Gastrocnemius medialis (tissue), 4 donors: ENCODE data around the gene SFXN5. TPM values are rescaled to one million over a fixed set of nuclear protein-coding genes. Genes with fewer than 3 reads are reported as not detected.

Source experiments
- ATAC-seq, 2 donors: fragments of 150-250 bp; one replicate each; pipeline ENCODE4 v1.9.1; 2016
- DNase-seq, 2 donors: peaks; one replicate each; pipeline ENCODE4 v3.0.0-alpha.2; 2019
- H3K27ac ChIP-seq, 4 donors: fragments of 200-600 bp; sonication (generic); 1 replicate in 1 of 4; 2 replicates in 3 of 4; pipeline ENCODE4 v1.5.1; 2016 to 2018; ENCODE audit warnings: mild to moderate bottlenecking in 2 of 4, moderate library complexity in 1 of 4
- H3K27me3 ChIP-seq, 3 donors: fragments of 200-600 bp; sonication (generic) in 2 of 3; 1 replicate in 1 of 3; 2 replicates in 2 of 3; pipeline versions ENCODE4 v1.5.1 to v1.6.0; 2016 to 2019; ENCODE audit warnings: mild to moderate bottlenecking in 1 of 3, moderate library complexity in 1 of 3
- H3K36me3 ChIP-seq, 2 donors: fragments of 200-600 bp; sonication (generic) in 1 of 2; one replicate each; pipeline ENCODE4 v1.5.1; 2017 to 2018
- H3K4me1 ChIP-seq, 2 donors: fragments of 200-600 bp; sonication (generic) in 1 of 2; one replicate each; pipeline ENCODE4 v1.5.1; 2016 to 2017; ENCODE audit warnings: mild to moderate bottlenecking in 2 of 2
- H3K4me3 ChIP-seq, 4 donors: fragments of 200-600 bp; sonication (generic) in 3 of 4; 1 replicate in 1 of 4; 2 replicates in 3 of 4; pipeline ENCODE4 v1.5.1; 2016 to 2019; ENCODE audit warnings: mild to moderate bottlenecking in 2 of 4
- H3K9me3 ChIP-seq, 3 donors: fragments of 200-600 bp; sonication (generic) in 2 of 3; 1 replicate in 1 of 3; 2 replicates in 2 of 3; pipeline ENCODE4 v1.5.1; 2016 to 2019
- POLR2A ChIP-seq, 2 donors: fragments of 450-650 bp; IDR thresholded peaks; one replicate each; pipeline ENCODE4 v1.6.1; 2017; ENCODE audit warnings: antibody characterized with exemption in 2 of 2, mild to moderate bottlenecking in 2 of 2, moderate library complexity in 2 of 2
- in situ Hi-C, 4 donors: fragments of 200-750 bp; cut with MboI; loops; one replicate each; pipeline versions ENCODE4 v1.15.0 to v1.8.0; 2017; ENCODE audit warnings: low sequenced_read_pairs in 4 of 4
- intact Hi-C: fragments of 100-400 bp; cut with DNase I; formaldehyde crosslinking; loops from one replicate; pipeline ENCODE4 v1.15.1; 2023; ENCODE audit warnings: low total_unique reads
- total RNA-seq, 4 donors: library from RNA; depleted of rRNA; stranded (reverse); fragments of >200 nt; gene quantifications; one replicate each; pipeline versions ENCODE4 v1.1.0 to v1.2.3, GENCODE V29; 2016
- TF ChIP-seq, protein P1 (sequence below), 5 experiments: fragments of 450-650 bp in 3 of 5; fragments of 200-600 bp in 2 of 5; sonication (generic) in 2 of 5; IDR thresholded peaks in 4 of 5; conservative IDR thresholded peaks in 1 of 5; 1 replicate in 4 of 5; 2 replicates in 1 of 5; pipeline ENCODE4 v1.5.1; 2016 to 2019; ENCODE audit warnings: antibody characterized with exemption in 5 of 5, mild to moderate bottlenecking in 3 of 5, moderate library complexity in 3 of 5

Gene SFXN5
- total RNA-seq, 4 donors from 2014 or later, result 6.8 to 22.7 (median 9.1) TPM

DNA sequence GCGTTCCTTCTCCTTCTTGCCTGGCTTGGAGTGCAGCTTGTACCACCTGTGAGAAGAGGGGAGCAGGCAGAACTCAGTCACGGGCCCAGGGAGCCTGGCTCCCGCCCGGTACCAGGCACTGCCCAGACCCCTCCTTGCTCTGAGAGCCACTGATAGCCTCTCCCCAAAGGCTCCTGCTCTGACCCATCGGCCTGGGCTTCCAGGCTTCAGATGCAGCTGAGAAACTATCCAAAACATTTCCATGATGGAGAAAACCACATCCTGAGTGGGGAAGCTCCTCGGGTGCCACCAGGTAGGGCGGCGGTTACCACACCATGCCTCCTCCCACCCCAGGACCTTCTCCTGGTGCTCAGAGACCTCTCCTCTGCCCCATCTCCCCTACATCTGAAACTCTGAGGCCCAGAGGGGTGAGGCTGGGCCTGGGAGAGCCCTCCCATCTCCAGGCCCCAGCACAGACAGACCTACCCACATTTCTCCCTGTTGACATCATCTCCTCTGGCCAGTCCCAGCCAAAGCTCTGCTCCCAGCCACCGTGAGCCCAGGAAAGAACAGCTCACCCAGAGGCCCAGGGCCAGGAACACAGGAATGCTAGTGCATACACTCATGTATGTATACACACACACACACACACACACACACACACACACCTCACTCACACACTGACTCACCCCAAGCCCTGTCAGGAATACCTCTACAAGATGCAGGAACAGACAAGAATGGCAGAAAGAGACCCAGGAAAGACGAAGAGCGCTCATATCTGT, 17.9 kb upstream of the SFXN5 start:
- in situ Hi-C loops (loop anchor here in 3 of 4 donors (5.0 kb wide), 2 partner anchors 68 to 73 kb away; no protein-coding TSS in a partner anchor), intact Hi-C loops (no loop called here)
- peaks cover 16 to 19% of the 10 kb centered on the region in 2 donors for H3K4me1 ChIP-seq
- peaks cover 0 to 18% of the 10 kb centered on the region in 2 donors for H3K36me3 ChIP-seq
- H3K4me3 ChIP-seq, result no peak overlapping the region
- no peak overlapping the region for H3K27ac ChIP-seq
- H3K27me3 ChIP-seq, result no peaks in the 10 kb centered on the region
- no peak for TF ChIP-seq POLR2A (IDR thresholded peaks at IDR 0.05)
- TF ChIP-seq, protein P1, sequence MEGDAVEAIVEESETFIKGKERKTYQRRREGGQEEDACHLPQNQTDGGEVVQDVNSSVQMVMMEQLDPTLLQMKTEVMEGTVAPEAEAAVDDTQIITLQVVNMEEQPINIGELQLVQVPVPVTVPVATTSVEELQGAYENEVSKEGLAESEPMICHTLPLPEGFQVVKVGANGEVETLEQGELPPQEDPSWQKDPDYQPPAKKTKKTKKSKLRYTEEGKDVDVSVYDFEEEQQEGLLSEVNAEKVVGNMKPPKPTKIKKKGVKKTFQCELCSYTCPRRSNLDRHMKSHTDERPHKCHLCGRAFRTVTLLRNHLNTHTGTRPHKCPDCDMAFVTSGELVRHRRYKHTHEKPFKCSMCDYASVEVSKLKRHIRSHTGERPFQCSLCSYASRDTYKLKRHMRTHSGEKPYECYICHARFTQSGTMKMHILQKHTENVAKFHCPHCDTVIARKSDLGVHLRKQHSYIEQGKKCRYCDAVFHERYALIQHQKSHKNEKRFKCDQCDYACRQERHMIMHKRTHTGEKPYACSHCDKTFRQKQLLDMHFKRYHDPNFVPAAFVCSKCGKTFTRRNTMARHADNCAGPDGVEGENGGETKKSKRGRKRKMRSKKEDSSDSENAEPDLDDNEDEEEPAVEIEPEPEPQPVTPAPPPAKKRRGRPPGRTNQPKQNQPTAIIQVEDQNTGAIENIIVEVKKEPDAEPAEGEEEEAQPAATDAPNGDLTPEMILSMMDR (IDR thresholded peaks at IDR 0.05 in 4 of 5, conservative IDR thresholded peaks at IDR 0.05 in 1 of 5), result no peak
- DNase-seq (no peak), ATAC-seq (no peak)
- no peaks in the 10 kb centered on the region for H3K9me3 ChIP-seq

DNA sequence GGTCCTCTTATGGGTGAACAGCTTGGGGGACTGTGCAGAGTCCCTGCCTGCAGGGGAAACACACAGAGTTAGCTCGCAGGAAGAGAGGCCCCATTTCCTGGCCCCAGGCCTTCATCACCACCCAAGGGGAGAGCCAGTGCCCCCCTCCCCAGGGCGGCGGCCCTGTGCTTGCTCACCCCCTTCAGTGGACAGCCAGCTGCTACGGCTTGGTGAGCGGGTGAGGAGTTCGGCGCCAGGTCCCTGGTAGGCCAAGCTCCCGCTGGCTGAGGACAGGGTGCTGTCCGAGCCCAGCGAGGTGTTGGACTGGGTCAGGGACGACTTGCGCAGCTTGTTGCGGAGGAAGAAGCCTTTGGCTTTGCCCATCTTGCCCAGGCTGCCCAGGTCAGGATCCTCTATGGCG, 17.2 kb upstream of the SFXN5 start:
- H3K27ac ChIP-seq, result no peak overlapping the region
- DNase-seq, result no peak
- in situ Hi-C loops (loop anchor here in 3 of 4 donors (5.0 kb wide), 2 partner anchors 69 to 74 kb away; no protein-coding TSS in a partner anchor), intact Hi-C loops (no loop called here)
- no peak for ATAC-seq
- no peaks in the 10 kb centered on the region for H3K27me3 ChIP-seq
- H3K4me1 ChIP-seq, result peaks cover 10 to 12% of the 10 kb centered on the region in 2 donors
- H3K4me3 ChIP-seq, result no peak overlapping the region
- H3K9me3 ChIP-seq, result no peaks in the 10 kb centered on the region
- TF ChIP-seq, protein P1 (IDR thresholded peaks at IDR 0.05 in 4 of 5, conservative IDR thresholded peaks at IDR 0.05 in 1 of 5), result no peak
- no peak for TF ChIP-seq POLR2A (IDR thresholded peaks at IDR 0.05)
- H3K36me3 ChIP-seq, result peaks cover 0 to 18% of the 10 kb centered on the region in 2 donors

GRCh38 chr2:73088211-73088610, 16.7 kb upstream of the SFXN5 start:
- peaks cover 0 to 18% of the 10 kb centered on the region in 2 donors for H3K36me3 ChIP-seq
- ATAC-seq (no peak), DNase-seq (no peak)
- no peak for TF ChIP-seq POLR2A (IDR thresholded peaks at IDR 0.05)
- TF ChIP-seq, protein P1 (IDR thresholded peaks at IDR 0.05 in 4 of 5, conservative IDR thresholded peaks at IDR 0.05 in 1 of 5), result no peak
- H3K27me3 ChIP-seq, result no peaks in the 10 kb centered on the region
- no peaks in the 10 kb centered on the region for H3K9me3 ChIP-seq
- intact Hi-C loops (no loop called here), in situ Hi-C loops (loop anchor here in 3 of 4 donors (5.0 kb wide), 2 partner anchors 69 to 74 kb away; no protein-coding TSS in a partner anchor)
- no peak overlapping the region for H3K27ac ChIP-seq
- no peak overlapping the region for H3K4me3 ChIP-seq
- peaks cover 7% of the 10 kb centered on the region in 2 donors for H3K4me1 ChIP-seq

GRCh38 chr2:73087311-73087710, 15.8 kb upstream of the SFXN5 start:
- no peak for DNase-seq
- in situ Hi-C loops (loop anchor here in 3 of 4 donors (5.0 kb wide), 2 partner anchors 70 to 75 kb away; no protein-coding TSS in a partner anchor), intact Hi-C loops (no loop called here)
- H3K27ac ChIP-seq, result no peak overlapping the region
- TF ChIP-seq POLR2A (IDR thresholded peaks at IDR 0.05), result no peak
- TF ChIP-seq, protein P1 (IDR thresholded peaks at IDR 0.05 in 4 of 5, conservative IDR thresholded peaks at IDR 0.05 in 1 of 5), result no peak
- no peak overlapping the region for H3K4me3 ChIP-seq
- no peaks in the 10 kb centered on the region for H3K27me3 ChIP-seq
- no peak for ATAC-seq
- H3K4me1 ChIP-seq, result peaks cover 0 to under 1% of the 10 kb centered on the region in 2 donors
- peaks cover 0 to 18% of the 10 kb centered on the region in 2 donors for H3K36me3 ChIP-seq
- no peaks in the 10 kb centered on the region for H3K9me3 ChIP-seq
